ENCODE data around the gene JPH4.

GRCh38 chr14:23524954-23525353 lies 53.6 kb downstream of the JPH4 start:
- TF ChIP-seq RAD21 (IDR thresholded peaks at IDR 0.05; ENCODE audit: low read depth) (no peak), CTCF (IDR thresholded peaks at IDR 0.05 in 2 of 3, conservative IDR thresholded peaks at IDR 0.05 in 1 of 3; ENCODE audit: borderline replicate concordance in 1 of 3, insufficient read depth in 1 of 3, low read depth in 2 of 3, low read length in 2 of 3) (no peak), POLR2A (IDR thresholded peaks at IDR 0.05; ENCODE audit: borderline replicate concordance, extremely low read depth, insufficient read depth, insufficient read length) (no peak), CEBPB (IDR thresholded peaks at IDR 0.05; ENCODE audit: low read depth) (no peak), MAX (IDR thresholded peaks at IDR 0.05) (no peak), SP1 (IDR thresholded peaks at IDR 0.05; ENCODE audit: low read depth) (no peak), SIN3A (IDR thresholded peaks at IDR 0.05; ENCODE audit: low read depth) (no peak), POLR2AphosphoS5 (IDR thresholded peaks at IDR 0.05; ENCODE audit: low read depth, low read length) (no peak), EZH2 (IDR thresholded peaks at IDR 0.05) (no peak), ATF3 (IDR thresholded peaks at IDR 0.05) (no peak), ZNF274 (IDR thresholded peaks at IDR 0.05; ENCODE audit: low read depth, low read length) (no peak), TCF7L2 (IDR thresholded peaks at IDR 0.05; ENCODE audit: borderline replicate concordance, extremely low read depth, insufficient read depth, insufficient read length) (no peak), EGR1 (IDR thresholded peaks at IDR 0.05; ENCODE audit: low read depth) (no peak)
- TF ChIP-seq, protein P1, sequence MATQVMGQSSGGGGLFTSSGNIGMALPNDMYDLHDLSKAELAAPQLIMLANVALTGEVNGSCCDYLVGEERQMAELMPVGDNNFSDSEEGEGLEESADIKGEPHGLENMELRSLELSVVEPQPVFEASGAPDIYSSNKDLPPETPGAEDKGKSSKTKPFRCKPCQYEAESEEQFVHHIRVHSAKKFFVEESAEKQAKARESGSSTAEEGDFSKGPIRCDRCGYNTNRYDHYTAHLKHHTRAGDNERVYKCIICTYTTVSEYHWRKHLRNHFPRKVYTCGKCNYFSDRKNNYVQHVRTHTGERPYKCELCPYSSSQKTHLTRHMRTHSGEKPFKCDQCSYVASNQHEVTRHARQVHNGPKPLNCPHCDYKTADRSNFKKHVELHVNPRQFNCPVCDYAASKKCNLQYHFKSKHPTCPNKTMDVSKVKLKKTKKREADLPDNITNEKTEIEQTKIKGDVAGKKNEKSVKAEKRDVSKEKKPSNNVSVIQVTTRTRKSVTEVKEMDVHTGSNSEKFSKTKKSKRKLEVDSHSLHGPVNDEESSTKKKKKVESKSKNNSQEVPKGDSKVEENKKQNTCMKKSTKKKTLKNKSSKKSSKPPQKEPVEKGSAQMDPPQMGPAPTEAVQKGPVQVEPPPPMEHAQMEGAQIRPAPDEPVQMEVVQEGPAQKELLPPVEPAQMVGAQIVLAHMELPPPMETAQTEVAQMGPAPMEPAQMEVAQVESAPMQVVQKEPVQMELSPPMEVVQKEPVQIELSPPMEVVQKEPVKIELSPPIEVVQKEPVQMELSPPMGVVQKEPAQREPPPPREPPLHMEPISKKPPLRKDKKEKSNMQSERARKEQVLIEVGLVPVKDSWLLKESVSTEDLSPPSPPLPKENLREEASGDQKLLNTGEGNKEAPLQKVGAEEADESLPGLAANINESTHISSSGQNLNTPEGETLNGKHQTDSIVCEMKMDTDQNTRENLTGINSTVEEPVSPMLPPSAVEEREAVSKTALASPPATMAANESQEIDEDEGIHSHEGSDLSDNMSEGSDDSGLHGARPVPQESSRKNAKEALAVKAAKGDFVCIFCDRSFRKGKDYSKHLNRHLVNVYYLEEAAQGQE (IDR thresholded peaks at IDR 0.05; ENCODE audit: low read depth): no peak
